Epidermal melanocyte (primary cell): ENCODE results near the gene GPR68.
"Not testable (repeated sequence)": the region's sequence is repeated elsewhere in the genome, so short reads cannot be mapped to it uniquely, and the experiment has no call there.

Source experiments
- DNase-seq: peaks from one replicate; pipeline ENCODE4 v3.0.0; 2011; ENCODE audit warnings: low spot score; ENCODE audit not compliant: insufficient read length

The GPR68 gene

GRCh38 chr14:91229005-91229382, 15.5 kb downstream of the GPR68 start:
- DNase-seq: no peak

- no peak for DNase-seq
Measured at GRCh38 chr14:91228112-91229004, 16.1 kb downstream of the GPR68 start.

GRCh38 chr14:91227183-91227628, 17.3 kb downstream of the GPR68 start:
- no peak for DNase-seq

- not testable (repeated sequence) for DNase-seq
Measured at GRCh38 chr14:91226360-91226759, 18.1 kb downstream of the GPR68 start.

- DNase-seq: no peak
Measured at GRCh38 chr14:91225025-91225424, 19.5 kb downstream of the GPR68 start.

- DNase-seq: no peak
Measured at GRCh38 chr14:91223028-91223783, 21.3 kb downstream of the GPR68 start.

- DNase-seq: no peak
Measured at GRCh38 chr14:91221270-91221669, 23.2 kb downstream of the GPR68 start.

- DNase-seq: no peak
Measured at GRCh38 chr14:91220581-91221000, 23.9 kb downstream of the GPR68 start.

- no peak for DNase-seq
Measured at GRCh38 chr14:91219517-91220389, 24.8 kb downstream of the GPR68 start.

- no peak for DNase-seq
Measured at GRCh38 chr14:91218014-91218413, 26.5 kb downstream of the GPR68 start.

GRCh38 chr14:91216731-91217226, 27.7 kb downstream of the GPR68 start:
- DNase-seq: no peak

GRCh38 chr14:91215381-91215780, 29.1 kb downstream of the GPR68 start:
- no peak for DNase-seq

GRCh38 chr14:91214306-91214705, 30.2 kb downstream of the GPR68 start:
- DNase-seq: no peak

- no peak for DNase-seq
Measured at GRCh38 chr14:91211017-91211416, 33.5 kb downstream of the GPR68 start.

GRCh38 chr14:91207008-91207407, 37.5 kb downstream of the GPR68 start:
- no peak for DNase-seq

- DNase-seq: no peak
Measured at GRCh38 chr14:91205459-91205858, 39.0 kb downstream of the GPR68 start.

- no peak for DNase-seq
Measured at GRCh38 chr14:91204657-91205056, 39.8 kb downstream of the GPR68 start.

GRCh38 chr14:91202234-91202974, 42.1 kb downstream of the GPR68 start:
- no peak for DNase-seq

GRCh38 chr14:91200802-91201201, 43.7 kb downstream of the GPR68 start:
- not testable (repeated sequence) for DNase-seq

GRCh38 chr14:91197631-91198030, 46.9 kb downstream of the GPR68 start:
- DNase-seq: no peak

GRCh38 chr14:91195881-91196280, 48.6 kb downstream of the GPR68 start:
- DNase-seq: no peak
